ENCODE measurements around the gene SRBD1.

SRBD1 gene

GRCh38 chr2:45368792-45369191 lies 242.3 kb downstream of the SRBD1 start:
- DNase-seq (ENCODE audit: low read depth): no peak

GRCh38 chr2:45361666-45362065 lies 249.4 kb downstream of the SRBD1 start:
- no peak for DNase-seq (ENCODE audit: low read depth)

- no peak for DNase-seq (ENCODE audit: low read depth)
These were observed 256.3 kb downstream of the SRBD1 start for GRCh38 chr2:45354776-45355175.

GRCh38 chr2:45353879-45354278 lies 257.2 kb downstream of the SRBD1 start:
- no peak for DNase-seq (ENCODE audit: low read depth)

GRCh38 chr2:45352506-45352905 lies 258.6 kb downstream of the SRBD1 start:
- DNase-seq (ENCODE audit: low read depth): no peak

- DNase-seq (ENCODE audit: low read depth): no peak
These were observed 265.5 kb downstream of the SRBD1 start for GRCh38 chr2:45345331-45346234.

GRCh38 chr2:45344502-45344901 lies 266.6 kb downstream of the SRBD1 start:
- no peak for DNase-seq (ENCODE audit: low read depth)

- DNase-seq (ENCODE audit: low read depth): no peak
These were observed 267.0 kb downstream of the SRBD1 start for GRCh38 chr2:45344071-45344470.

- DNase-seq (ENCODE audit: low read depth): no peak
These were observed 267.6 kb downstream of the SRBD1 start for GRCh38 chr2:45343251-45344017.

- no peak for DNase-seq (ENCODE audit: low read depth)
These were observed 270.7 kb downstream of the SRBD1 start for GRCh38 chr2:45340318-45340717.

GRCh38 chr2:45339253-45339652 lies 271.8 kb downstream of the SRBD1 start:
- DNase-seq (ENCODE audit: low read depth): no peak
